WTC11 (cell line): ENCODE results near the gene BLNK.

Experiments used
- ATF3 ChIP-seq: sonication (generic); formaldehyde crosslinking; conservative IDR thresholded peaks from 2 replicates; pipeline ENCODE4 v1.8.1; 2022; ENCODE audit warnings: mild to moderate bottlenecking, missing genetic modification reagents
- E2F1 ChIP-seq: sonication (generic); formaldehyde crosslinking; IDR thresholded peaks from 2 replicates; pipeline ENCODE4 v1.8.0; 2022; ENCODE audit warnings: mild to moderate bottlenecking, missing genetic modification reagents
- E2F4 ChIP-seq: sonication (generic); formaldehyde crosslinking; IDR thresholded peaks from 2 replicates; pipeline ENCODE4 v1.8.1; 2022; ENCODE audit warnings: low read depth, mild to moderate bottlenecking, moderate library complexity, missing genetic modification reagents, borderline replicate concordance
- E2F5 ChIP-seq: sonication (generic); formaldehyde crosslinking; IDR thresholded peaks from 2 replicates; pipeline ENCODE4 v1.8.1; 2022; ENCODE audit warnings: mild to moderate bottlenecking, moderate library complexity, missing genetic modification reagents
- ETV6 ChIP-seq: sonication (generic); formaldehyde crosslinking; IDR thresholded peaks from 2 replicates; pipeline ENCODE4 v1.8.1; 2022; ENCODE audit warnings: mild to moderate bottlenecking, missing genetic modification reagents
- NFE2L1 ChIP-seq: sonication (generic); formaldehyde crosslinking; IDR thresholded peaks from 2 replicates; pipeline ENCODE4 v1.8.1; 2023; ENCODE audit warnings: missing genetic modification reagents
- NR1H2 ChIP-seq: sonication (generic); formaldehyde crosslinking; IDR thresholded peaks from 2 replicates; pipeline ENCODE4 v1.9.0; 2021; ENCODE audit warnings: mild to moderate bottlenecking, moderate library complexity, missing genetic modification reagents
- NR3C1 ChIP-seq: sonication (generic); formaldehyde crosslinking; conservative IDR thresholded peaks from 2 replicates; pipeline ENCODE4 v1.8.1; 2023; ENCODE audit warnings: low read depth, mild to moderate bottlenecking, missing genetic modification reagents
- ZNF121 ChIP-seq: sonication (generic); formaldehyde crosslinking; IDR thresholded peaks from 2 replicates; pipeline ENCODE4 v1.8.0; 2023; ENCODE audit warnings: missing genetic modification reagents
- TF ChIP-seq, protein P1 (sequence below): fragments of 200-600 bp; IDR thresholded peaks from 2 replicates; pipeline ENCODE4 v1.8.0; 2022; ENCODE audit warnings: antibody characterized with exemption
- TF ChIP-seq, protein P2 (sequence below): fragments of 250-450 bp; sonication (Bioruptor Pico); conservative IDR thresholded peaks from 2 replicates; pipeline ENCODE4 v1.9.0; 2021; ENCODE audit warnings: mild to moderate bottlenecking

GRCh38 chr10:96306516-96306915 is 35.1 kb upstream of the BLNK start:
- TF ChIP-seq ATF3 (CRISPR knock-in tag) = no peak
- no peak for TF ChIP-seq E2F1
- TF ChIP-seq NR1H2 (CRISPR knock-in tag) = no peak
- no peak for TF ChIP-seq NR3C1
- no peak for TF ChIP-seq E2F5 (CRISPR knock-in tag)
- TF ChIP-seq, protein P1, sequence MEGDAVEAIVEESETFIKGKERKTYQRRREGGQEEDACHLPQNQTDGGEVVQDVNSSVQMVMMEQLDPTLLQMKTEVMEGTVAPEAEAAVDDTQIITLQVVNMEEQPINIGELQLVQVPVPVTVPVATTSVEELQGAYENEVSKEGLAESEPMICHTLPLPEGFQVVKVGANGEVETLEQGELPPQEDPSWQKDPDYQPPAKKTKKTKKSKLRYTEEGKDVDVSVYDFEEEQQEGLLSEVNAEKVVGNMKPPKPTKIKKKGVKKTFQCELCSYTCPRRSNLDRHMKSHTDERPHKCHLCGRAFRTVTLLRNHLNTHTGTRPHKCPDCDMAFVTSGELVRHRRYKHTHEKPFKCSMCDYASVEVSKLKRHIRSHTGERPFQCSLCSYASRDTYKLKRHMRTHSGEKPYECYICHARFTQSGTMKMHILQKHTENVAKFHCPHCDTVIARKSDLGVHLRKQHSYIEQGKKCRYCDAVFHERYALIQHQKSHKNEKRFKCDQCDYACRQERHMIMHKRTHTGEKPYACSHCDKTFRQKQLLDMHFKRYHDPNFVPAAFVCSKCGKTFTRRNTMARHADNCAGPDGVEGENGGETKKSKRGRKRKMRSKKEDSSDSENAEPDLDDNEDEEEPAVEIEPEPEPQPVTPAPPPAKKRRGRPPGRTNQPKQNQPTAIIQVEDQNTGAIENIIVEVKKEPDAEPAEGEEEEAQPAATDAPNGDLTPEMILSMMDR = no peak
- no peak for TF ChIP-seq ETV6 (CRISPR knock-in tag)
- no peak for TF ChIP-seq ZNF121 (CRISPR knock-in tag)
- TF ChIP-seq E2F4 = no peak
- TF ChIP-seq, protein P2, sequence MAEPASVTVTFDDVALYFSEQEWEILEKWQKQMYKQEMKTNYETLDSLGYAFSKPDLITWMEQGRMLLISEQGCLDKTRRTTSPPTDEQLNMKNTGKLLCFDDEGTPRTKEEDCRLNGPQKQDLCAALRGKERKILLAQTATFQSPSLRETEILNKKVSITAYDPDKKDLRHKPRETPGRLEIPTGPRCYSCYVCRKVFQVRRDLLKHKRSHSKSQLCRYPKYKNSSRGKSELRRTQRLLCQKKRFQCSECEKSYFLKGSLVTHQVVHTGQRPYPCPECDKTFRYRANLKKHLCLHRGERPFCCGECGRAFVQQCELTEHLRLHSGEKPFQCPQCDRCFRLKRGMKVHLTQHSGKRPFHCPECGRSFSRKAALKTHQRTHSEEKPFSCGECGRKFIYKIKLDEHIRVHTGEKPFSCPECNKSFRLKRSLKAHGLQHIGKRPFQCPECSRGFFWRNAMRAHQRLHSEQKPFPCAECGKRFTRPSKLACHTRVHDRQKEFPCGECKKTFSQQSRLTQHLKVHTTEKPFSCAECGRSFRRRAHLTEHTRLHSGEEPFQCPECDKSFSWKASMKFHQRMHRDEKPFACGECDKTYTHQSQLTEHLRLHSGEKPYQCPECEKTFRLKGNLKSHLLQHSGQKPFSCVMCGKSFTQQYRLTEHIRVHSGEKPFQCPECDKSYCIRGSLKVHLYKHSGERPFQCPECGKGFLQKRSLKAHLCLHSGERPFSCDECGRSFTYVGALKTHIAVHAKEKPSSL (CRISPR knock-in tag) = no peak
- TF ChIP-seq NFE2L1 = no peak
